Mesenchymal stem cell (in vitro differentiated cells and primary cell): ENCODE results near the gene CCDC30.

Experiments
- DNase-seq: peaks from one replicate; pipeline ENCODE4 v3.0.0-alpha.2; 2013
- H2AFZ ChIP-seq: one replicate; pipeline ENCODE4 v1.6.1; 2013; ENCODE audit warnings: low read depth, mild to moderate bottlenecking, control low read depth, inconsistent platforms, low read length, moderate library complexity
- H2AK5ac ChIP-seq: 2 replicates; pipeline ENCODE4 v1.6.1; 2013; ENCODE audit warnings: low read length, moderate library complexity, mild to moderate bottlenecking, inconsistent platforms; ENCODE audit not compliant: severe bottlenecking
- H2BK120ac ChIP-seq: one replicate; pipeline ENCODE4 v1.6.1; 2013; ENCODE audit warnings: low read depth, mild to moderate bottlenecking, inconsistent platforms, low read length, moderate library complexity
- H2BK12ac ChIP-seq, 2 experiments: one replicate each; pipeline ENCODE4 v1.6.1; 2013; ENCODE audit warnings: inconsistent platforms in 2 of 2, low read length in 2 of 2, mild to moderate bottlenecking in 2 of 2, moderate library complexity in 2 of 2, control low read depth in 1 of 2
- H2BK15ac ChIP-seq: one replicate; pipeline ENCODE4 v1.6.1; 2013; ENCODE audit warnings: mild to moderate bottlenecking, low read depth, inconsistent platforms; ENCODE audit not compliant: poor library complexity, severe bottlenecking
- H2BK5ac ChIP-seq: 2 replicates; pipeline ENCODE4 v1.6.1; 2013; ENCODE audit warnings: low read depth, mild to moderate bottlenecking, low read length, control low read depth, inconsistent platforms; ENCODE audit not compliant: poor library complexity, severe bottlenecking
- H3K14ac ChIP-seq, 2 experiments: one replicate each; pipeline ENCODE4 v1.6.1; 2013; ENCODE audit warnings: inconsistent platforms in 2 of 2, low read length in 2 of 2, control low read depth in 1 of 2, mild to moderate bottlenecking in 1 of 2, moderate library complexity in 1 of 2
- H3K18ac ChIP-seq, 2 experiments: one replicate each; pipeline ENCODE4 v1.6.1; 2013; ENCODE audit warnings: inconsistent platforms in 2 of 2, low read length in 2 of 2, control low read depth in 1 of 2, low read depth in 1 of 2, mild to moderate bottlenecking in 1 of 2
- H3K23ac ChIP-seq, 2 experiments: one replicate each; pipeline ENCODE4 v1.6.1; 2013; ENCODE audit warnings: inconsistent platforms in 2 of 2, low read length in 2 of 2, mild to moderate bottlenecking in 2 of 2, moderate library complexity in 2 of 2, control low read depth in 1 of 2
- H3K27ac ChIP-seq: 2 replicates; pipeline ENCODE4 v1.5.1; 2013; ENCODE audit warnings: mild to moderate bottlenecking, moderate library complexity, low read length, control low read depth, inconsistent platforms; ENCODE audit not compliant: poor library complexity, severe bottlenecking
- H3K27me3 ChIP-seq, 2 experiments: 2 replicates each; pipeline versions ENCODE4 v1.6.1 to v1.7.0; 2013; ENCODE audit warnings: low read length in 2 of 2, mild to moderate bottlenecking in 2 of 2, moderate library complexity in 2 of 2, control low read depth in 1 of 2, inconsistent platforms in 1 of 2; ENCODE audit not compliant: control insufficient read depth in 1 of 2, insufficient read depth in 1 of 2
- H3K36me3 ChIP-seq, 2 experiments: 2 replicates each; pipeline versions ENCODE4 v1.6.1 to v1.7.0; 2013; ENCODE audit warnings: low read length in 2 of 2, control low read depth in 1 of 2, inconsistent platforms in 1 of 2, low read depth in 1 of 2, mild to moderate bottlenecking in 1 of 2; ENCODE audit not compliant: insufficient read depth in 2 of 2, control insufficient read depth in 1 of 2
- H3K4ac ChIP-seq, 2 experiments: one replicate each; pipeline ENCODE4 v1.6.1; 2013; ENCODE audit warnings: inconsistent platforms in 2 of 2, low read length in 2 of 2, mild to moderate bottlenecking in 2 of 2, moderate library complexity in 2 of 2, control low read depth in 1 of 2, low read depth in 1 of 2
- H3K4me1 ChIP-seq: 2 replicates; pipeline ENCODE4 v1.6.1; 2013; ENCODE audit warnings: low read depth, low read length, control low read depth; ENCODE audit not compliant: control insufficient read depth, insufficient read depth
- H3K4me2 ChIP-seq: 2 replicates; pipeline ENCODE4 v1.6.1; 2013; ENCODE audit warnings: low read length, mild to moderate bottlenecking, inconsistent platforms; ENCODE audit not compliant: poor library complexity, severe bottlenecking
- H3K4me3 ChIP-seq, 2 experiments: 2 replicates each; pipeline versions ENCODE4 v1.5.1 to v1.7.0; 2013; ENCODE audit warnings: low read length in 2 of 2, mild to moderate bottlenecking in 2 of 2, control low read depth in 1 of 2, low read depth in 1 of 2; ENCODE audit not compliant: insufficient read depth in 1 of 2
- H3K79me1 ChIP-seq: replicated peaks from 2 replicates; pipeline ENCODE4 v1.6.1; 2013; ENCODE audit warnings: mild to moderate bottlenecking, control low read depth, low read length, inconsistent platforms; ENCODE audit not compliant: poor library complexity, severe bottlenecking
- H3K9ac ChIP-seq: 2 replicates; pipeline ENCODE4 v1.7.0; 2013; ENCODE audit warnings: mild to moderate bottlenecking, low read length, moderate library complexity
- H3K9me3 ChIP-seq: 2 replicates; pipeline ENCODE4 v1.7.0; 2013; ENCODE audit warnings: mild to moderate bottlenecking, low read length; ENCODE audit not compliant: control insufficient read depth
- H4K8ac ChIP-seq: one replicate; pipeline ENCODE4 v1.6.1; 2013; ENCODE audit warnings: inconsistent platforms, mild to moderate bottlenecking, low read length, moderate library complexity
- H4K91ac ChIP-seq: one replicate; pipeline ENCODE4 v1.6.1; 2013; ENCODE audit warnings: mild to moderate bottlenecking, low read length, inconsistent platforms
- WGBS: methylation state at CpG from one replicate; pipeline ENCODE4 v1.1.7; 2013; ENCODE audit warnings: mixed read lengths; 5-methylcytosine and 5-hydroxymethylcytosine counted together

CCDC30 gene

GRCh38 chr1:42587753-42588152, 124.7 kb downstream of the CCDC30 start:
- H2BK15ac ChIP-seq = no peak overlapping the region
- H3K79me1 ChIP-seq = no peaks in the 10 kb centered on the region
- no peak overlapping the region for H2AK5ac ChIP-seq
- no peak overlapping the region for H3K23ac ChIP-seq
- 95% methylated on average over 2 of the region's 2 CpGs for WGBS
- no peak overlapping the region for H2BK120ac ChIP-seq
- H3K18ac ChIP-seq = no peak overlapping the region
- H3K4me2 ChIP-seq = no peak overlapping the region
- H3K4me1 ChIP-seq = no peaks in the 10 kb centered on the region
- no peak for DNase-seq
- no peak overlapping the region for H3K14ac ChIP-seq
- no peak overlapping the region for H3K4ac ChIP-seq
- H3K27ac ChIP-seq = no peak overlapping the region
- no peak overlapping the region for H3K9ac ChIP-seq
- H3K4me3 ChIP-seq = no peak overlapping the region
- H3K27me3 ChIP-seq = no peaks in the 10 kb centered on the region
- no peak overlapping the region for H4K8ac ChIP-seq
- no peak overlapping the region for H2BK5ac ChIP-seq
- H3K9me3 ChIP-seq = peaks cover 8% of the 10 kb centered on the region
- no peak overlapping the region for H4K91ac ChIP-seq
- H2AFZ ChIP-seq = no peak overlapping the region
- H3K36me3 ChIP-seq = no peaks in the 10 kb centered on the region
- H2BK12ac ChIP-seq = no peak overlapping the region

- Histone ChIP-seq H3K27me3 (no peaks in the 10 kb centered on the region), H3K9ac (no peak overlapping the region), H3K14ac (no peak overlapping the region), H2AK5ac (no peak overlapping the region), H3K27ac (no peak overlapping the region), H3K4me3 (no peak overlapping the region), H4K8ac (no peak overlapping the region), H3K4ac (no peak overlapping the region), H3K18ac (no peak overlapping the region), H2BK12ac (no peak overlapping the region), H2BK120ac (no peak overlapping the region), H3K79me1 (no peaks in the 10 kb centered on the region), H2BK15ac (no peak overlapping the region), H3K9me3 (peaks cover 4% of the 10 kb centered on the region), H3K36me3 (no peaks in the 10 kb centered on the region), H3K4me1 (no peaks in the 10 kb centered on the region), H3K4me2 (no peak overlapping the region), H2AFZ (no peak overlapping the region), H4K91ac (no peak overlapping the region), H3K23ac (no peak overlapping the region), H2BK5ac (no peak overlapping the region)
- 78% methylated on average over 3 of the region's 3 CpGs for WGBS
- DNase-seq = no peak
Measured at GRCh38 chr1:42592811-42593210, 129.7 kb downstream of the CCDC30 start.

GRCh38 chr1:42593486-42594100, 130.5 kb downstream of the CCDC30 start:
- H2BK5ac ChIP-seq = no peak overlapping the region
- no peaks in the 10 kb centered on the region for H3K27me3 ChIP-seq
- no peak overlapping the region for H4K91ac ChIP-seq
- no peak overlapping the region for H3K4ac ChIP-seq
- DNase-seq = no peak
- no peak overlapping the region for H3K4me3 ChIP-seq
- H3K27ac ChIP-seq = no peak overlapping the region
- no peak overlapping the region for H2AFZ ChIP-seq
- H3K9me3 ChIP-seq = no peaks in the 10 kb centered on the region
- no peak overlapping the region for H3K9ac ChIP-seq
- H2AK5ac ChIP-seq = no peak overlapping the region
- no peaks in the 10 kb centered on the region for H3K79me1 ChIP-seq
- H2BK12ac ChIP-seq = no peak overlapping the region
- WGBS = 40% methylated on average over 1 of the region's 2 CpGs
- H3K36me3 ChIP-seq = no peaks in the 10 kb centered on the region
- H2BK120ac ChIP-seq = no peak overlapping the region
- no peak overlapping the region for H3K23ac ChIP-seq
- no peak overlapping the region for H3K14ac ChIP-seq
- H3K4me1 ChIP-seq = no peaks in the 10 kb centered on the region
- H2BK15ac ChIP-seq = no peak overlapping the region
- H4K8ac ChIP-seq = no peak overlapping the region
- H3K4me2 ChIP-seq = no peak overlapping the region
- H3K18ac ChIP-seq = no peak overlapping the region

GRCh38 chr1:42601472-42601871, 138.4 kb downstream of the CCDC30 start:
- Histone ChIP-seq H4K8ac (no peak overlapping the region), H2BK120ac (no peak overlapping the region), H3K79me1 (no peaks in the 10 kb centered on the region), H2AFZ (no peak overlapping the region), H3K4ac (no peak overlapping the region), H4K91ac (no peak overlapping the region), H2BK12ac (no peak overlapping the region), H3K9me3 (no peaks in the 10 kb centered on the region), H2AK5ac (no peak overlapping the region), H2BK5ac (no peak overlapping the region), H3K18ac (no peak overlapping the region), H3K9ac (no peak overlapping the region), H3K36me3 (no peaks in the 10 kb centered on the region), H2BK15ac (no peak overlapping the region), H3K4me1 (no peaks in the 10 kb centered on the region), H3K27ac (no peak overlapping the region), H3K27me3 (peaks cover 0 to 4% of the 10 kb centered on the region in 2 experiments), H3K23ac (no peak overlapping the region), H3K14ac (no peak overlapping the region), H3K4me2 (no peak overlapping the region), H3K4me3 (no peak overlapping the region)
- no peak for DNase-seq
- 67% methylated on average over 1 of the region's 2 CpGs for WGBS
